IMR-90 (cell line): ENCODE results near the gene NDRG4. TPM values are rescaled to one million over a fixed set of nuclear protein-coding genes. Genes with fewer than 3 reads are reported as not detected.

Experiments used
- ATAC-seq: fragments of 200-7000 bp; cut with Tn5 transposase; 2 replicates; pipeline ENCODE4 v1.9.1; 2020; ENCODE audit warnings: low read depth, mild to moderate bottlenecking, moderate library complexity
- Bru-seq: library from RNA; stranded (reverse); fragments of 400-500 nt; gene quantifications from one replicate; lab custom pipeline; 2021; lab: Mats Ljungman, UMichigan
- BruChase-seq, 2 experiments: library from RNA; stranded (reverse); fragments of 400-500 nt; gene quantifications; one replicate each; lab custom pipeline; 2021; lab: Mats Ljungman, UMichigan
- BruUV-seq: library from RNA; stranded (reverse); fragments of 400-500 nt; replicated peaks from 2 replicates; lab custom pipeline; 2021; lab: Mats Ljungman, UMichigan
- CTCF ChIA-PET: fragments of 300-600 bp; formaldehyde crosslinking; extraction: SDS; loops from one replicate; lab custom pipeline; 2021; ENCODE audit warnings: antibody characterized with exemption; lab: Yijun Ruan, JAX
- POLR2A ChIA-PET: fragments of 300-600 bp; sonication (Branson Sonifier 250); formaldehyde crosslinking; loops from one replicate; lab custom pipeline; 2022; ENCODE audit warnings: antibody characterized with exemption; ENCODE audit not compliant: unreplicated experiment; lab: Charles Lee
- DNase-seq: peaks from one replicate; pipeline ENCODE4 v3.0.0; 2013
- H2AFZ ChIP-seq: replicated peaks from 2 replicates; pipeline ENCODE3; 2013; ENCODE audit warnings: low read length, mild to moderate bottlenecking; ENCODE audit not compliant: poor library complexity
- H2AK5ac ChIP-seq: 2 replicates; pipeline ENCODE4 v1.6.1; 2013; ENCODE audit warnings: low read depth, low read length, inconsistent platforms
- H2AK9ac ChIP-seq: replicated peaks from 2 replicates; pipeline ENCODE3; 2013; ENCODE audit warnings: mild to moderate bottlenecking, low read depth, low read length, moderate library complexity; ENCODE audit not compliant: poor library complexity
- H2BK120ac ChIP-seq: 2 replicates; pipeline ENCODE4 v1.6.1; 2013; ENCODE audit warnings: low read depth, low read length, inconsistent platforms
- H2BK15ac ChIP-seq: 3 replicates; pipeline ENCODE4 v1.6.1; 2013; ENCODE audit warnings: low read depth, low read length, inconsistent platforms
- H2BK20ac ChIP-seq: 2 replicates; pipeline ENCODE4 v1.6.1; 2013; ENCODE audit warnings: low read depth, mild to moderate bottlenecking, inconsistent platforms, low read length, moderate library complexity
- H2BK5ac ChIP-seq: 2 replicates; pipeline ENCODE4 v1.6.1; 2013; ENCODE audit warnings: mild to moderate bottlenecking, low read depth, low read length, inconsistent platforms; ENCODE audit not compliant: poor library complexity, severe bottlenecking
- H3K14ac ChIP-seq: replicated peaks from 2 replicates; pipeline ENCODE4 v1.6.1; 2013; ENCODE audit warnings: low read depth, low read length, inconsistent platforms
- H3K18ac ChIP-seq: 2 replicates; pipeline ENCODE4 v1.6.1; 2013; ENCODE audit warnings: low read depth, low read length, control low read depth
- H3K23ac ChIP-seq: 2 replicates; pipeline ENCODE4 v1.6.1; 2013; ENCODE audit warnings: low read depth, low read length, inconsistent platforms
- H3K27ac ChIP-seq: 2 replicates; pipeline ENCODE4 v1.5.1; 2013; ENCODE audit warnings: mild to moderate bottlenecking, control low read depth, low read length; ENCODE audit not compliant: insufficient read depth
- H3K27me3 ChIP-seq: 2 replicates; pipeline ENCODE4 v1.6.1; 2013; ENCODE audit warnings: low read length; ENCODE audit not compliant: control insufficient read depth, insufficient read depth
- H3K36me3 ChIP-seq: 2 replicates; pipeline ENCODE4 v1.6.1; 2013; ENCODE audit warnings: low read length, mixed read lengths; ENCODE audit not compliant: control insufficient read depth, insufficient read depth
- H3K4ac ChIP-seq: 2 replicates; pipeline ENCODE4 v1.6.1; 2013; ENCODE audit warnings: low read depth, low read length, inconsistent platforms
- H3K4me1 ChIP-seq: 2 replicates; pipeline ENCODE4 v1.6.1; 2013; ENCODE audit warnings: low read length, mixed read lengths; ENCODE audit not compliant: control insufficient read depth, insufficient read depth
- H3K4me2 ChIP-seq: 2 replicates; pipeline ENCODE4 v1.6.1; 2013; ENCODE audit warnings: low read depth, mild to moderate bottlenecking, control low read depth, low read length, moderate library complexity
- H3K4me3 ChIP-seq: 2 replicates; pipeline ENCODE4 v1.5.1; 2013; ENCODE audit warnings: low read depth, mild to moderate bottlenecking, control low read depth, low read length, moderate library complexity; ENCODE audit not compliant: insufficient read depth
- H3K56ac ChIP-seq: 2 replicates; pipeline ENCODE4 v1.6.1; 2013; ENCODE audit warnings: low read length, inconsistent platforms; ENCODE audit not compliant: insufficient read depth; ENCODE audit errors: extremely low read depth
- H3K79me1 ChIP-seq, 2 experiments: 2 replicates each; pipeline ENCODE4 v1.6.1; 2013; ENCODE audit warnings: low read length in 2 of 2, inconsistent platforms in 1 of 2, low read depth in 1 of 2
- H3K9ac ChIP-seq: 2 replicates; pipeline ENCODE4 v1.6.1; 2013; ENCODE audit warnings: low read depth, low read length, control low read depth
- H3K9me1 ChIP-seq: 2 replicates; pipeline ENCODE4 v1.6.1; 2013; ENCODE audit warnings: low read length, inconsistent platforms; ENCODE audit not compliant: insufficient read depth
- H3K9me3 ChIP-seq: 2 replicates; pipeline ENCODE4 v1.6.1; 2013; ENCODE audit warnings: low read length; ENCODE audit not compliant: control insufficient read depth, insufficient read depth
- H4K20me1 ChIP-seq: 2 replicates; pipeline ENCODE4 v1.6.1; 2013; ENCODE audit warnings: low read length, inconsistent platforms; ENCODE audit not compliant: insufficient read depth
- H4K5ac ChIP-seq: 2 replicates; pipeline ENCODE4 v1.6.1; 2013; ENCODE audit warnings: mild to moderate bottlenecking, low read depth, low read length, control low read depth
- H4K8ac ChIP-seq, 2 experiments: 2 replicates each; pipeline ENCODE4 v1.6.1; 2013; ENCODE audit warnings: low read depth in 2 of 2, low read length in 2 of 2, control low read depth in 1 of 2, inconsistent platforms in 1 of 2
- H4K91ac ChIP-seq: 2 replicates; pipeline ENCODE4 v1.6.1; 2013; ENCODE audit warnings: low read depth, low read length, inconsistent platforms; ENCODE audit not compliant: insufficient read depth
- ELK1 ChIP-seq: fragments of 150-350 bp; IDR thresholded peaks from 2 replicates; pipeline ENCODE4 v1.6.1; 2016; ENCODE audit warnings: low read depth, mild to moderate bottlenecking, low read length, moderate library complexity, borderline replicate concordance
- MAFK ChIP-seq: IDR thresholded peaks from 2 replicates; pipeline ENCODE4 v1.6.1; 2012; ENCODE audit warnings: low read depth, low read length, improper control_type of control experiment
- MAZ ChIP-seq: IDR thresholded peaks from 2 replicates; pipeline ENCODE4 v1.6.1; 2012; ENCODE audit warnings: low read depth, mild to moderate bottlenecking, low read length, improper control_type of control experiment, moderate library complexity, borderline replicate concordance
- POLR2A ChIP-seq: IDR thresholded peaks from 2 replicates; pipeline ENCODE4 v1.6.1; 2012; ENCODE audit warnings: mild to moderate bottlenecking, low read depth, low read length
- SMC3 ChIP-seq: fragments of 150-350 bp; IDR thresholded peaks from 2 replicates; pipeline ENCODE4 v1.6.1; 2016; ENCODE audit warnings: low read depth, mild to moderate bottlenecking, antibody characterized with exemption, low read length, moderate library complexity
- WGBS, 2 experiments: methylation state at CpG; one replicate each; pipeline versions ENCODE4 v1.1.5 to v1.1.7; 2013; ENCODE audit warnings: missing lambda C conversion rate in 2 of 2; ENCODE audit not compliant: insufficient read length in 1 of 2; ENCODE audit errors: extremely low coverage in 2 of 2; 5-methylcytosine and 5-hydroxymethylcytosine counted together
- dilution Hi-C: fragments of 300-500 bp; cut with HindIII; formaldehyde crosslinking; loops from one replicate; pipeline ENCODE4 v1.14.3; 2018; ENCODE audit warnings: low sequenced_read_pairs; ENCODE audit not compliant: unreplicated experiment
- in situ Hi-C: fragments of 300-500 bp; cut with MboI; formaldehyde crosslinking; loops from 3 replicates; pipeline ENCODE4 v1.14.3; 2019; ENCODE audit warnings: low sequenced_read_pairs, inconsistent platforms, mixed read lengths
- intact Hi-C: fragments of 100-400 bp; cut with micrococcal nuclease; formaldehyde crosslinking; loops from 2 replicates; pipeline ENCODE4 v1.10.0; 2022
- long read RNA-seq: library from polyadenylated mRNA; unstranded; transcript quantifications from one replicate; pipeline ENCODE4 v2.0.0, GENCODE V29; 2021; ENCODE audit not compliant: unreplicated experiment
- polyA plus RNA-seq, 3 experiments: library from polyadenylated mRNA; depleted of rRNA; stranded (reverse); fragments of >200 nt; gene quantifications; 2 replicates each; pipeline ENCODE4 v1.2.3, GENCODE V29; 2012; ENCODE audit warnings: low replicate concordance in 1 of 3
- total RNA-seq: library from RNA; depleted of rRNA; stranded (reverse); fragments of >200 nt; gene quantifications from 2 replicates; pipeline ENCODE4 v1.2.3, GENCODE V29; 2012; rRNA removed

The NDRG4 gene
- total RNA-seq (9.7 and 10.9 TPM in 2 replicates), polyA plus RNA-seq (2012; rRNA removed) (23.5 and 26.5 TPM in 2 replicates), Bru-seq, nascent RNA (percentile 25 among the genes with signal in this experiment), BruChase-seq, experiment 1, labeled RNA remaining after a 6-hour chase (percentile 34 among the genes with signal in this experiment), BruChase-seq, experiment 2, labeled RNA remaining after a 2-hour chase (percentile 30 among the genes with signal in this experiment)
- polyA plus RNA-seq (2012; cell fraction: cytosol; rRNA removed), result 14.3 and 22.8 TPM in 2 replicates
- 73.2 and 140 TPM in 2 replicates for polyA plus RNA-seq (2012; cell fraction: nucleus; rRNA removed; ENCODE audit: low replicate concordance)
- long read RNA-seq, transcript NDRG4-219 (1 exons, 2,700 nt), result major isoform, 8 of 20 reads
- long read RNA-seq, transcript NDRG4-236 (14 exons, 3,265 nt), result minor isoform, 6 of 20 reads
- long read RNA-seq, partial matches to known transcripts, result 2 of 20 reads
- long read RNA-seq, other reads (novel, unspliced or antisense), result 1 of 20 reads

- H3K9ac ChIP-seq, result peak within 1 kb of the TSS; percentile 68
- H3K9me3 ChIP-seq, result no peaks in the 10 kb centered on the region
- no peaks in the 10 kb centered on the region; the same call in 1 of the 2 replicates for H3K27me3 ChIP-seq
- H4K91ac ChIP-seq, result peak within 1 kb of the TSS; percentile 69; the same call in 1 of the 2 replicates
- H3K18ac ChIP-seq, result no peak within 1 kb of the TSS
- H4K5ac ChIP-seq, result no peak within 1 kb of the TSS; the same call in 1 of the 2 replicates
- 0 out of 4 replicates have a peak, but pooled peaks cover 0 to 7% of the 10 kb centered on the region in 2 experiments for H3K79me1 ChIP-seq
- peaks cover 4% of the 10 kb centered on the region; the same call in 1 of the 2 replicates for H3K9me1 ChIP-seq
- H3K4me3 ChIP-seq, result peak within 1 kb of the TSS; percentile 42
- no peak within 1 kb of the TSS for H3K23ac ChIP-seq
- DNase-seq (peak; percentile 87), ATAC-seq (peak; percentile 86)
- 0 out of 2 replicates have a peak, but pooled peaks cover 3% of the 10 kb centered on the region for H3K36me3 ChIP-seq
- in situ Hi-C loops, result no loop called here
- no peak within 1 kb of the TSS for H2BK20ac ChIP-seq
- WGBS, 2 experiments, result no CpG with 5 or more reads among the region's 24 CpGs
- H2AK5ac ChIP-seq, result peak within 1 kb of the TSS; percentile 67
- dilution Hi-C loops, result no loop called here
- H3K27ac ChIP-seq, result peak within 1 kb of the TSS; percentile 16; the same call in 1 of the 2 replicates
- CTCF ChIA-PET, result interaction anchor here (0.6 to 0.7 kb wide), 2 partner anchors 11 to 12 kb away, joined by 3 read pairs; no protein-coding TSS in a partner anchor
- H3K4ac ChIP-seq, result peak within 1 kb of the TSS; percentile 50
- peak within 1 kb of the TSS; percentile 88 for H2AFZ ChIP-seq
- H3K56ac ChIP-seq, result 0 out of 2 replicates have a peak within 1 kb of the TSS, but pooled peaks have one; percentile 1
- 0 out of 2 replicates have a peak within 1 kb of the TSS, but pooled peaks have one; percentile 12 for H3K14ac ChIP-seq
- H2BK120ac ChIP-seq, result no peak within 1 kb of the TSS
- POLR2A ChIA-PET, result no interaction called here
- H2AK9ac ChIP-seq, result peak within 1 kb of the TSS; percentile 89
- TF ChIP-seq MAZ (peak; percentile 48; the same call in 1 of the 2 replicates), POLR2A (0 out of 2 replicates have a peak, but pooled peaks have one; percentile 58), ELK1 (no peak), SMC3 (no peak), MAFK (no peak)
- no peaks in the 10 kb centered on the region for H4K20me1 ChIP-seq
- no peak within 1 kb of the TSS for H2BK5ac ChIP-seq
- H2BK15ac ChIP-seq, result no peak within 1 kb of the TSS
- BruUV-seq, result no TSS peak
- peak within 1 kb of the TSS; percentile 79 for H3K4me2 ChIP-seq
- H4K8ac ChIP-seq, result peak within 1 kb of the TSS; percentile 50 to 84; a peak in 3 of 4 replicates
- intact Hi-C loops, result no loop called here
- H3K4me1 ChIP-seq, result peaks cover 13% of the 10 kb centered on the region; the same call in 1 of the 2 replicates
These were observed at the start of gene NDRG4 for GRCh38 chr16:58499615-58500351. NDRG4 (plus strand) TSS chr16:58500143; CDS start chr16:58500249, 106 bp downstream.
